HG02759 (cell line): ENCODE data around the gene KCNJ5.
A peak's percentile ranks its signal among the peaks of the same experiment; 100 is the strongest.
"Not testable (repeated sequence)": the region's sequence is repeated elsewhere in the genome, so short reads cannot be mapped to it uniquely, and the experiment has no call there.

ENCODE experiments used
- ATAC-seq: cut with Tn5 transposase; IDR thresholded peaks from one replicate; pipeline ENCODE4 v1.9.1; 2021; ENCODE audit warnings: mild to moderate bottlenecking, moderate library complexity; ENCODE audit not compliant: unreplicated experiment

The KCNJ5 gene

DNA sequence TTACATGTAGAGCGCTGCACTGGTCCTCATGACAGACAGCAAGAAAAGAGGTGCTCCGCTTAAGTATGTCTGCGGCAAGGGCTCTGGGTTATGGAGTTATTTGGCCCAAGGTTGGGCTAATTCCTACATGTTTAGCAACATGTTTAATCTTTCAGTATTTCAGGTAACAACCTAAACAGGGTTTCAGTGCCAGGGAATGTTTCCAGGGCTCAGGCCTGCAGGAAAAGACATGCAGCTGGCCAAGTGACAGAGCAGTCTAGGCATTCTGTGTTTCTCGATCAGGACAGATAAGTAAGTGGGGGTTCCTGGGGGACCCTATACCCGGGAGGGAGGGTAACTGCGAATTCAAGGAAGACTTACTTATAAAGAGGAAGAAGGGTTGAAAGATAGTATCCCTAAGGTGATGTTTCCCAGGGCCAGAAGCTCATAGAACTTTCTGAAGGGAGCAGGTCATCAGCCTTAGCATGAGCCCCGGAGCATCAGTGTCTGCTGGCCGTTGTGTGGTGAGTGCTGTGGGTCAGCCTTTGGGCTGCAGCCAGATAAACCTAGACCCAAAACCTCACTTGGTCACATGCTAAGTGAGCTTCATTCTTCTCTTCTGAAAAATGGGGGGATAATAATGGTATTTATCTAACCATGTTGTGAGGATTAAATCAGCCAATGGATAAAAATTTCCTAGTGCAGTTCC is 18.4 kb downstream of the KCNJ5 start:
- no peak for ATAC-seq

DNA sequence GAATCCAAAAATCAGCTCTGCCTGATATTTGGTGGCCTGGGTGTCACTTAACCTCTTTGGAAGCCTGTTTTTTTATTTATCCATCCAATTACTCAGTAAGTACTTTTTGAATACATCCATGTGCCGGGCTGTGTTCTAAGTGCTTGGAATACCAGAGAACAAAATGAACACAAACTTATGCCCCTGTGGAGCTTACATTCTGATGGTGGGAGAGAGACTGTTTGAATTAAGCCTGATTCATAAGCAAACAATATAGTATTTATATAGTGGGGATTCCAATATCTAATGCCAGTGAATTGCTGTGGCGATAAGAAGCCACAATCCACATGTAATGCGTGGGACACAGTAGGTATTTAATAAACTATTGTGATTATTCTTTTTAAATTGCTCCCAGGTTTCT is 19.4 kb downstream of the KCNJ5 start:
- no peak for ATAC-seq

- ATAC-seq, result no peak
Observed at GRCh38 chr11:128911239-128911638, 20.1 kb downstream of the KCNJ5 start.

DNA sequence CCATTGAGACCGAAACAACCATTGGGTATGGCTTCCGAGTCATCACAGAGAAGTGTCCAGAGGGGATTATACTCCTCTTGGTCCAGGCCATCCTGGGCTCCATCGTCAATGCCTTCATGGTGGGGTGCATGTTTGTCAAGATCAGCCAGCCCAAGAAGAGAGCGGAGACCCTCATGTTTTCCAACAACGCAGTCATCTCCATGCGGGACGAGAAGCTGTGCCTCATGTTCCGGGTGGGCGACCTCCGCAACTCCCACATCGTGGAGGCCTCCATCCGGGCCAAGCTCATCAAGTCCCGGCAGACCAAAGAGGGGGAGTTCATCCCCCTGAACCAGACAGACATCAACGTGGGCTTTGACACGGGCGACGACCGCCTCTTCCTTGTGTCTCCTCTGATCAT is 20.5 kb downstream of the KCNJ5 start:
- no peak for ATAC-seq

DNA sequence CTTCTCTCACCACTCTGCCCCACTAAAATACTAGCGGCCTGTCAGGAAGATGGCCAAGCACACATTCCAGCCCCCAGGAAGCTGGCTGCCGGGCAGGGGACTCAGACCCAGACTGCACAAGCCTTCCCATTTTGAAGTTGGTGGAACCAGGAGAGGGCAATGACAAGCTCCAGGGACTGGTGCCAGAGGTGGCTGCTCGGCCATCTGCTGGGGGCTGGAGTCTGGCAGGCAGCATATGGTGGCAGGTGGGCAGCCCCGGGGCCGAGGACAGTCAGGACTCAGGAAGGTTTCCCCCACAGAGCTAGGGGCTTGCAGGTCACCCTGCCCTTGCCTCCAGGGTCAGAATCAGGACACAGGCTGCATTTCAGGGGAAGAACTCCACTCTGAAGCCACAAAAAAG is 22.6 kb downstream of the KCNJ5 start:
- ATAC-seq, result no peak

GRCh38 chr11:128914216-128915148 is 23.3 kb downstream of the KCNJ5 start:
- ATAC-seq, result no peak

- ATAC-seq, result no peak
Observed at GRCh38 chr11:128915149-128915521, 24.0 kb downstream of the KCNJ5 start.

DNA sequence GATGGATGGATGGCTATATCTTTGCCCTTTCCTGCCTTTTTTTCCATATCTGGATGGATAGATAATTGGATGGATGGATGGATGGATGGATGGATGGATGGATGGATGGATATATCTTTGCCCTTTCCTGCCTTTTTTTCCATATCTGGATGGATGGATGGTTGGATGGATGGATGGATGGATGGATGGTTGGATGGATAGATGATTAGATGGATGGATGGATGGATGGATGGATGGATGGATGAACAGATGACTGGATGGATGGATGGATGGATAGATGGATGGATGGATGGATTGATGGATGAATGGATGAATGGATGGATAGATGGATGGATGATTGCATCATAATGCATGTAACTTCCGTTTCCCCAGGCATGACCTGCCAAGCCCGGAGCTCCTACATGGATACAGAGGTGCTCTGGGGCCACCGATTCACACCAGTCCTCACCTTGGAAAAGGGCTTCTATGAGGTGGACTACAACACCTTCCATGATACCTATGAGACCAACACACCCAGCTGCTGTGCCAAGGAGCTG is 24.9 kb downstream of the KCNJ5 start:
- no peak for ATAC-seq

DNA sequence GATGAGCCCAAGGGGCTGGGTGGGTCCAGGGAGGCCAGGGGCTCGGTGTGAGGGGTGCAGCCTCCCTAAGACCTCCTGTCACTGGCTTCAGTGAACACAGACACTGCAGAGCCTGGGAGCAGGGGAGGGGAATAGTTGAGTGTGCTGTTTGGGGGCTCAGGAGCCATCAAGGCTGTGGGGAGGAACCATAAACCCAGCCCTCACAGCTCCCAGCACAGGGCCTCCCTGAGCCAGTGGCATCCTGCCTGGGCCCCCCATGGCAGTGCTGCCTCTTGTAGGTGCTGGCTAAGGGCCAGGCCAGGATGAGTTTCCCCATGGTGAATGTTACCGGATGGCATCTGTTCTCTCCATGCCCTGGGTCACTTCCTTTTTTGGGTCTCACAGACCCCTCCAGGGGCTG is 25.5 kb downstream of the KCNJ5 start:
- no peak for ATAC-seq

- peak; percentile 57 for ATAC-seq
Observed at GRCh38 chr11:128917144-128917724, 26.1 kb downstream of the KCNJ5 start.

DNA sequence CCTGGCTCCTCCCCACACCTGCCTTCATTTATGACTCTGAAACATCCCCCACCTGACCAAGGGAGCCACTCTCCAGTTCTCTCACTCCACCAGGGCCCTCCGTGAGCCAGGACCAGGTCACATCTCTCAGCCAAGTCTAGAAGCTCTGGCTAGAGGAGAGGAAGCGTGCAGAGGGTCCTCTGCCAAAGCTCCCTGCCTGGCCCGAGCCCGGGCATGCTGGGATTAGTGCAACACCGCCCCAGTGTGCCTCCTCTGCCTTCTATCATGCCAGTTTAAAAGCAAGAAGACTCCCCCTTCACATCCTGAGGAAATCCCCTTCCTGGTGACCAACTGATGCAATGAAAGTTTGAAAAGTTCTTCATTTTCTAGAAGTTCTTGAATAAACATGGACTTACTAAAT is 28.1 kb downstream of the KCNJ5 start:
- ATAC-seq, result no peak

DNA sequence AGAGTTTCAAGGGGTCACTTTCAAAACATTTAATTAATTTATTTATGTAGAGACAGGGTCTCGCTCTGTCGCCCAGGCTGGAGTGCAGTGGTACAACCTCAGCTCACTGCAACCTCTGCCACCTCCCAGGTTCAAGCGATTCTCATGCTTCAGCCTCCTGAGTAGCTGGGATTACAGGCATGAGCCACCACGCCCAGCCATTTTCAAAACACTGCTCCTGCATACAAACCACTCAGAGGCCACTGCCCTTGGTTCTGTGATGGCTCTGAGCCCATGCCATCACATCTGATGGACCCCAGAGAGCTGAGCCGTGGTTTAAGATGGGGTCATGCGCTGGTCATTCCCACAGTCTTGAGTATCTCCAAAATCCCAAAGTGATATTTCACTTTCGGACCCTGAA is 28.5 kb downstream of the KCNJ5 start:
- ATAC-seq, result not testable (repeated sequence)

DNA sequence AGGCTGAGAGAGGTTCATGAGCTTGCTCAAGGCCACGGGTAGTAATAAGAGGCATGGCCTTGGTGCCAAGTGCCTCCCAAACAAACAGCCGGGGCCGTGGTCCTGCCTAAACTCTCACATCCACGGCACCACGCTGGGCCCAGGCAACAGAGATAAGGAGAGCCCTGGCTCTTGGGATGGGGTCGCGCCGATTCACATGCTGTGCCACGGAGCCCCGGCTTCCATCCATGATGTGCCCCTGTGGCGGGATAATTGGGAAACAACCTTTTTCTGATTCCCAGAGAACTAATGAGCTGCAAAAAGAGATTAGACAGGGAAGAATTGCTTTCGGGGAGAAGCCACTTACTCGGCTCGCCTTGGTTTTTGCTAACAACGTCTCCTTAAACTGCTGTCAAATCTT is 29.5 kb downstream of the KCNJ5 start:
- no peak for ATAC-seq

DNA sequence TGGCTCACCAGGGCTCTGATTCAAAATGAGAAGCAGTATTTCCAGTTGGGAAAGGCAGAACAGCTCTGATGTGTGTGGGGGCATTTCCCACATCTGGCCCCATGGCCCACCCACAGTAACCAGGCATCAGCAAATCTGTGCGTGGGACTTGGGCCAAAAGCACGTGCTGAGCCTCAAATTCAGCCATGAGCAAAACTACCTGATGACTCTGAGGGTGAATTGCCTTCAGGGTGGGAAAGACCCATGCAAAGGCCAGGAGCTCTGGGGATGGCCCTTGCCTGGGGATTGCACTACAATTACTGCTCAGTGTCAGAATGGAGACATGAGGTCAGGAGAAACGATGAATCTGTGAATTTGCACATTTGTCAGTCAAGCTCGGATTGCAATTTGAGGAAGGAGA is 30.6 kb downstream of the KCNJ5 start:
- ATAC-seq, result no peak

GRCh38 chr11:128924104-128924503 is 32.9 kb downstream of the KCNJ5 start:
- ATAC-seq, result no peak

DNA sequence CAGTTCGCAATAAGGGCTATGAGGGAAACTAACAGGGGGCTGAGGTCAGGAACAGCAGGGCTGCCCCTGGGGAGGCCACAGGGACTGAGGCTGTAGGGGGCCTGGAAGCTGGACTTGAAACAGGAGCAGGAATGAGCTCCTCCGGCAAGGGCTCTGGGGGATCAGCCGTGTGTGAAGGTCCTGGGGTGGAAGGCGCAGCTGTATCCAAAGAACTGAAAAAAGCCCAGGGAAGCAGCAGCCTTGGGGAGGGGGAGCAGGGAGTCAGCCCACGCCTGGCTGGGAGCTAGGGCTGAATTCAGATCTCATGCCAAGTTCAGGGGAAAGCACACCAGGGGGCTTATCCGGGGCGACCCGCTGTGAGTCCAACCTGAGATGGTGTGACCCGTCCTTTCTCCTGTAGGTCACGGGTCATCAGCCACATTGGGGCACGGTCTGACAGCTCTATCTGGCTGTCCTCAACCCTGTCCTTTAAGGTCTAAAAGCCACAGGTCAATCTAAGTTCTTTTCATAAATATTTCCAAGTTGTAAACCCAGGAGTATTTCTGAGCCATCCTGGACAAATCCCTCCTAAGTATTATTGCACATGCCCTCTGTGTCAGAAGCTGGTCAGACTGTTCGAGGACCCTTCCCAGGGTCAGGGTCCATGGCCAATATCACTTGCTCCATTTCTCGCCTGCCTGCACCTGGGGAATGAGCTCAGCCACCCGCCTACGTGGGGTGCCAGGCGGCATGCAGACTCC is 33.5 kb downstream of the KCNJ5 start:
- ATAC-seq, result no peak

DNA sequence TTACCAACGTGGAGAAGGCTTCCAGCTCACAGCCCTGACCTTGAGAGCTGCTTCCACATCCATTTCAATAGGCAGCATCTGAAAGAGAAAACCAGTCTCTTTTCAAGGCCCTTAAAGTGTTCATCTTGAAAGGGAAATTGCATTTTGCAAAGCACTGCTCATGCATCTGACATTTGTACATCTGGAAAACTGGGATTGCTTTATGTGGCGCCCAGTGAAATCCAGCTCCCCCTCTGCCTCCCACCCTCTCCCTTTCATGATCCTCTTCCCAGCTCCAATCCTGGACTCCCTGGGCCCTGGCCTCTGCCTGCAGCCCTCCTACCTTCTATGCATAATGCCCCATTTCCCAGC is 34.1 kb downstream of the KCNJ5 start:
- ATAC-seq, result no peak

GRCh38 chr11:128926000-128926399 is 34.8 kb downstream of the KCNJ5 start:
- ATAC-seq, result no peak

- ATAC-seq, result no peak
Observed at GRCh38 chr11:128926437-128927107, 35.4 kb downstream of the KCNJ5 start.

DNA sequence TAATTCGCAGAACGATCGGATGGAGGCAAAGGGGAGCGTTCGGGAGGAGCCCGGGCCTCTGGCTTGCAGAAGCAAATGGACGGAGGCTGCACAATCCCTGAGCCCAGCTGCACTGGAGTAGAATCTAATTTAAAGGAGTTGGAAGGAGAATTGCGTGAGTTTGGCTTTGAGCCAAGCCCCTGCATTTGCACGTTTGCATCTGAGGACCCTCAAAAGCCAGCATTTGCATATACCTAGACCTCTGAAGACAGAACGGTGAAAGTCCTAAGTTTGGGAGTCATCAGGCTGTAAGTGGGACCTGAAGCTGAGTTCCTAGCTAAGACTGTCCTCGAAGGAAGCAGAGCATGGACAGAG is 35.9 kb downstream of the KCNJ5 start:
- ATAC-seq, result no peak
